Left lung (tissue), 10 donors: ENCODE data around the gene ULK4. TPM values are rescaled to one million over a fixed set of nuclear protein-coding genes. Genes with fewer than 3 reads are reported as not detected.

Source experiments
- ATAC-seq: fragments of 200-7000 bp; cut with Tn5 transposase; one replicate; pipeline ENCODE4 v1.9.1; 2020; ENCODE audit warnings: moderate library complexity
- DNase-seq, 4 donors: peaks; one replicate each; pipeline ENCODE4 v3.0.0-alpha.2; 2013 to 2020
- H3K27ac ChIP-seq, 2 donors: fragments of 200-600 bp; sonication (generic) in 1 of 2; one replicate each; pipeline versions ENCODE4 v1.5.0 to v1.8.0; 2020 to 2021
- H3K27me3 ChIP-seq, 2 donors: fragments of 200-600 bp; sonication (generic) in 1 of 2; one replicate each; pipeline versions ENCODE4 v1.5.0 to v1.8.0; 2020 to 2021
- H3K36me3 ChIP-seq, 2 donors: fragments of 200-600 bp; sonication (generic) in 1 of 2; one replicate each; pipeline versions ENCODE4 v1.5.0 to v1.8.0; 2020 to 2021
- H3K4me1 ChIP-seq, 2 donors: fragments of 200-600 bp; one replicate each; pipeline ENCODE4 v1.8.0; 2021
- H3K4me3 ChIP-seq, 2 donors: fragments of 200-600 bp; sonication (generic) in 1 of 2; one replicate each; pipeline versions ENCODE4 v1.5.0 to v1.8.0; 2020 to 2021; ENCODE audit warnings: mild to moderate bottlenecking in 1 of 2
- H3K9me3 ChIP-seq, 2 donors: fragments of 200-600 bp; sonication (generic) in 1 of 2; one replicate each; pipeline versions ENCODE4 v1.5.0 to v1.8.0; 2020 to 2021
- intact Hi-C, 2 donors: fragments of 100-400 bp; cut with DNase I; formaldehyde crosslinking; loops; one replicate each; pipeline versions ENCODE4 v1.11.2 to v1.14.2; 2022
- polyA plus RNA-seq, 6 donors: library from polyadenylated mRNA; unstranded; fragments of 120-200 nt; gene quantifications; one replicate each; pipeline ENCODE4 v1.2.1, GENCODE V29; 2013; ENCODE audit not compliant: insufficient read length in 6 of 6
- total RNA-seq, 2 donors: library from RNA; stranded (reverse); fragmentation: NEBNext Ultra II Directional; extraction: Animal tissue kit (Norgen Biotek cat#: 25700); gene quantifications; one replicate each; pipeline ENCODE4 v1.2.1, GENCODE V29; 2021
- TF ChIP-seq, protein P1 (sequence below), 2 donors: fragments of 200-600 bp; sonication (generic) in 1 of 2; IDR thresholded peaks; one replicate each; pipeline versions ENCODE4 v1.5.0 to v1.8.0; 2021; ENCODE audit warnings: antibody characterized with exemption in 2 of 2
- donor health status: DM: no; HTN: yes; CAD: no.
- donor health status: DM: no; HTN: no; CAD: no.

The ULK4 gene
- total and polyA plus RNA-seq, 8 donors, result 3.9 to 12.1 (median 5.6) TPM

DNA sequence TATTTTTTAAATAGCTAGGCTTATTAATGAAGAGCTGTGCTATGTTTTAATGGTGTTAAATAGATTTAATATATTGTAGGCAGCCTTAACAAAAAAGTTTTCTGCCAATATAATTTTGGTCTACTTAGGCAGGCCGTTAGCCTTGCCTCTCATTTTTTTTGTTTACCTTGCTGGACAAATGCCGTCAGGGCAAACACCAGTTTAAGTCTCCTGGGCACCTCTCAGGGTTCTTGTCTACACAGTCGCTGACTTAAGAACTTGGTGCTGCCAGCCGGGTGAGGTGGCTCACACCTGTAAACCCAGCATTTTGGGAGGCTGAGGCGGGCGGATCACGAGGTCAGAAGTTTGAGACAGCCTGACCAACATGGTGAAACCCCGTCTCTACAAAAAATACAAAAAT lies 153.3 kb downstream of the ULK4 start:
- no peak overlapping the region for H3K4me3 ChIP-seq
- TF ChIP-seq, protein P1, sequence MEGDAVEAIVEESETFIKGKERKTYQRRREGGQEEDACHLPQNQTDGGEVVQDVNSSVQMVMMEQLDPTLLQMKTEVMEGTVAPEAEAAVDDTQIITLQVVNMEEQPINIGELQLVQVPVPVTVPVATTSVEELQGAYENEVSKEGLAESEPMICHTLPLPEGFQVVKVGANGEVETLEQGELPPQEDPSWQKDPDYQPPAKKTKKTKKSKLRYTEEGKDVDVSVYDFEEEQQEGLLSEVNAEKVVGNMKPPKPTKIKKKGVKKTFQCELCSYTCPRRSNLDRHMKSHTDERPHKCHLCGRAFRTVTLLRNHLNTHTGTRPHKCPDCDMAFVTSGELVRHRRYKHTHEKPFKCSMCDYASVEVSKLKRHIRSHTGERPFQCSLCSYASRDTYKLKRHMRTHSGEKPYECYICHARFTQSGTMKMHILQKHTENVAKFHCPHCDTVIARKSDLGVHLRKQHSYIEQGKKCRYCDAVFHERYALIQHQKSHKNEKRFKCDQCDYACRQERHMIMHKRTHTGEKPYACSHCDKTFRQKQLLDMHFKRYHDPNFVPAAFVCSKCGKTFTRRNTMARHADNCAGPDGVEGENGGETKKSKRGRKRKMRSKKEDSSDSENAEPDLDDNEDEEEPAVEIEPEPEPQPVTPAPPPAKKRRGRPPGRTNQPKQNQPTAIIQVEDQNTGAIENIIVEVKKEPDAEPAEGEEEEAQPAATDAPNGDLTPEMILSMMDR (IDR thresholded peaks at IDR 0.05), result no peak
- H3K36me3 ChIP-seq, result no peaks in the 10 kb centered on the region
- H3K27me3 ChIP-seq, result no peaks in the 10 kb centered on the region
- H3K27ac ChIP-seq, result no peak overlapping the region
- ATAC-seq (peak; percentile 77), DNase-seq (no peak)
- H3K4me1 ChIP-seq, result no peaks in the 10 kb centered on the region
- intact Hi-C loops, result no loop called here
- no peaks in the 10 kb centered on the region for H3K9me3 ChIP-seq

DNA sequence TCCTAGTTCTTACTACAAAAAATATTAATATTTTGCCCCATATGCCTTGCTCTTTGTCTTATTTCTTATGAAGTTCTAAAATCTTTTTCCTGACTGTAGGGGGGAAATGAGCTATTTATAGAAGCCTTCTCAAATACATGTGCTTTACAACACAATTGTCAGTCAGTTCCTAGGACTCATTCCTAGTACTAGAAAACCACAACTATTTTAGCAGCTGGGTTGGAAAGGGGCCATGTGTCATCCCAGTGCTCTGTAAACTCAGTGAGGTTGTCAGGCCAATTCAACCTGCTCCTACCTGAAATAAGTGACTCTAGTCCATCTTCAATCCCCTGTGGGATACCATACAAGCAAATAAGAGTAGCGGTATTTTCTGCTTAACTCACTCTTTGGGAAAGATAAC lies 153.8 kb downstream of the ULK4 start:
- Histone ChIP-seq H3K4me3 (no peak overlapping the region), H3K27ac (no peak overlapping the region), H3K36me3 (no peaks in the 10 kb centered on the region), H3K9me3 (no peaks in the 10 kb centered on the region), H3K27me3 (no peaks in the 10 kb centered on the region), H3K4me1 (no peaks in the 10 kb centered on the region)
- TF ChIP-seq, protein P1 (IDR thresholded peaks at IDR 0.05), result no peak
- DNase-seq (no peak), ATAC-seq (peak; percentile 76)
- intact Hi-C loops, result no loop called here

DNA sequence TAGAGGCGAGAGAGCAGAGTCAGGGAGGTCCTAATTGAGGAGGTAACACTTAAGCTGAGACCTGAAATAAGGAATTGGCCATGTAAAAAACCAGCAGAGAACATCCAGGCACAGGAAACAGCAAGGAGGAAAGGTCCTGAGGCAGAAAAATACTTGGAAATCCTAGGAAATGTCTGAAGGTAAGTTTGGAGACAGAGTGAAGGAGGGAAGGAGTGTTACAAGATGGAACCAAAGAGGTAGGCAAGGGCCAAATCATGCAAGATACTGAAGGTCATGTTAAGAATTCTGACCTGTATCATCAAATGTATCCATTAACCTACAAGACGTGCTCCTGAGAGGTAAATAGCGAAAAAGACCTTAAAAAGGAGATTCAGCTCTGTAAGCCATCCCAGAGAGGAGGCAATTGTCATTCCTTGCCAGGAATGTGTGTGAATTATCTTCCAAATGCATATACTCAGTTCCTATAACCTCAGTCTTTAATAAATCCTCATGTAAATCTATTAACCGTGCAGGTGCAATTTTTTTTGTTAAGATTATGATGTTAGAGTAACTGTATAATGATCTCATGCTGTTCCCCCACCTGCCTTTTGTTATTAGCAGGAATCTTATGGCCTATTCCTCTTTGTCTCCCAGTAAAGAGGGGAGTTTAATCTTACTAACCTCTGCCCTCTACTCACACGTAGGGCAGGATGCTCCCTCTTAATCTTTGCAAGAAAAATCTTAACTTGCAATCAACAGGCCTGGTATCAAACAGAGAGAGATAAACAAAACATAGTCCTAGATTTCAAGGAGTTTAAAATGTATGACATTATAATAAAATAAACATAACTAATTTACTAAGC lies 166.9 kb downstream of the ULK4 start:
- no peak for DNase-seq
- ATAC-seq, result no peak
- Histone ChIP-seq H3K27me3 (no peaks in the 10 kb centered on the region), H3K9me3 (no peaks in the 10 kb centered on the region), H3K4me3 (no peak overlapping the region), H3K36me3 (no peaks in the 10 kb centered on the region), H3K27ac (no peak overlapping the region), H3K4me1 (no peaks in the 10 kb centered on the region)
- intact Hi-C loops, result no loop called here
- TF ChIP-seq, protein P1 (IDR thresholded peaks at IDR 0.05), result no peak

DNA sequence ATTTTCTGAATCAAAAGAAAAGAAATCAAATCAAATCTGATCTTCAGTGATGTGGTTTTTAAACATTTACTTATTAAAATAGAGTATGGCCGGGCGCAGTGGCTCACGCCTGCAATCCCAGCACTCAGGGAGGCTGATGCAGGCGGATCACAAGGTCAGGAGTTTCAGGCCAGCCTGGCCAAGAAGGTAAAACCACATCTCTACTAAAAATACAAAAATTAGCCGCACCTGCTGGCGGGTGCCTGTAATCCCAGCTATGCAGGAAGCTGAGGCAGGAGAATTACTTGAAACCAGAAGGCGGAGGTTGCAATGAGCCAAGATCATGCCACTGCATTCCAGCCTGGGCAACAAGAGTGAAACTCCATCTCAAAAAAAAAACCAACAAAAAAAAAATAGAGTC lies 169.1 kb downstream of the ULK4 start:
- Histone ChIP-seq H3K4me3 (no peak overlapping the region), H3K9me3 (no peaks in the 10 kb centered on the region), H3K4me1 (no peaks in the 10 kb centered on the region), H3K27ac (no peak overlapping the region), H3K27me3 (no peaks in the 10 kb centered on the region), H3K36me3 (no peaks in the 10 kb centered on the region)
- TF ChIP-seq, protein P1 (IDR thresholded peaks at IDR 0.05), result no peak
- intact Hi-C loops, result no loop called here
- no peak for ATAC-seq
- DNase-seq, result no peak

DNA sequence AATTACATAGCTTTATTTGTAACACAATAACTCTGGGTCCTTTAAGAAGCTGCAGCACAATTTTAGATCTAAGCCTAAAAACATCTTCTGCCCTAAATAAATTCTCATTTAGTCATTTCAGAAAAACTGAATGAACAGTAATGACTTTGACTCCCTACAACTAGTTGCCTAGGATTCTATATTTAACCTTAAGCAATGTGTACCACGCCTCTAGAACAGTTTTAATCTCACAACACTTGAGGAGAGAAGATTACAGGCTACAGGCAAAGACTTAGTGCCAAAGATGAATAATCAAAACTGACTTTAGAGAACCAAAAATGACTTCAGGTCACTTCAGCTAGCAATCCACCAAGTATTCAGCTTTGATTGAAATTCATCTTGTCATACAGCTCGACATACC lies 192.8 kb downstream of the ULK4 start:
- no peak for ATAC-seq

More for the DNA sequence above, 192.8 kb downstream of the ULK4 start:
- Histone ChIP-seq H3K36me3 (no peaks in the 10 kb centered on the region), H3K27ac (no peak overlapping the region), H3K27me3 (no peaks in the 10 kb centered on the region), H3K9me3 (no peaks in the 10 kb centered on the region), H3K4me3 (no peak overlapping the region), H3K4me1 (no peaks in the 10 kb centered on the region)
- TF ChIP-seq, protein P1 (IDR thresholded peaks at IDR 0.05), result no peak
- intact Hi-C loops, result no loop called here
- no peak for DNase-seq
